Measurements from ENCODE around the gene ELMO1. TPM values are rescaled to one million over a fixed set of nuclear protein-coding genes. Genes with fewer than 3 reads are reported as not detected.

The ELMO1 gene
- total RNA-seq, 2 experiments from 2014 or later = 72.8 to 75.3 TPM

GRCh38 chr7:37071124-37071523, 377.5 kb downstream of the ELMO1 start:
- Mint-ChIP-seq H3K4me1 (ENCODE audit: low read depth) (peaks cover 59% of the 10 kb centered on the region), H3K36me3 (ENCODE audit: low read depth) (peaks cover 31% of the 10 kb centered on the region), H3K27ac (peak overlapping the region; percentile 51), H3K9me3 (peaks cover 5% of the 10 kb centered on the region), H3K27me3 (no peaks in the 10 kb centered on the region), H3K4me3 (no peak overlapping the region)
- no peak for TF ChIP-seq CTCF (IDR thresholded peaks at IDR 0.05)
- no peak for ATAC-seq
- POLR2A ChIA-PET = no interaction called here
- CTCF ChIA-PET = interaction anchor here (0.8 to 1.2 kb wide), 3 partner anchors 30 to 111 kb away, joined by 3 to 4 read pairs (median 3); no protein-coding TSS in a partner anchor
- intact Hi-C loops (cut with micrococcal nuclease) = no loop called here
- no peak for DNase-seq

GRCh38 chr7:37070471-37070870, 378.2 kb downstream of the ELMO1 start:
- TF ChIP-seq CTCF (IDR thresholded peaks at IDR 0.05) = no peak
- H3K27me3 Mint-ChIP-seq = no peaks in the 10 kb centered on the region
- peak overlapping the region; percentile 51 for H3K27ac Mint-ChIP-seq
- peaks cover 33% of the 10 kb centered on the region for H3K36me3 Mint-ChIP-seq (ENCODE audit: low read depth)
- intact Hi-C loops (cut with micrococcal nuclease) = no loop called here
- ATAC-seq (no peak), DNase-seq (no peak)
- ChIA-PET CTCF (interaction anchor here (1.2 kb wide), 1 partner anchor 84 kb away, joined by 3 read pairs; no protein-coding TSS in a partner anchor), POLR2A (interaction anchor here (0.6 to 0.7 kb wide), 2 partner anchors 52 to 337 kb away, joined by 3 read pairs; no protein-coding TSS in a partner anchor)
- peaks cover 5% of the 10 kb centered on the region for H3K9me3 Mint-ChIP-seq
- no peak overlapping the region for H3K4me3 Mint-ChIP-seq
- H3K4me1 Mint-ChIP-seq (ENCODE audit: low read depth) = peaks cover 61% of the 10 kb centered on the region

- no peaks in the 10 kb centered on the region for H3K27me3 Mint-ChIP-seq
- peaks cover 8% of the 10 kb centered on the region for H3K9me3 Mint-ChIP-seq
- intact Hi-C loops (cut with micrococcal nuclease) = no loop called here
- H3K27ac Mint-ChIP-seq = peak overlapping the region; percentile 51
- ATAC-seq (no peak), DNase-seq (no peak)
- no peak for TF ChIP-seq CTCF (IDR thresholded peaks at IDR 0.05)
- CTCF ChIA-PET = interaction anchor here (1.2 to 1.3 kb wide), 2 partner anchors 47 to 84 kb away, joined by 3 to 4 read pairs; no protein-coding TSS in a partner anchor
- no peak overlapping the region for H3K4me3 Mint-ChIP-seq
- peaks cover 37% of the 10 kb centered on the region for H3K36me3 Mint-ChIP-seq (ENCODE audit: low read depth)
- H3K4me1 Mint-ChIP-seq (ENCODE audit: low read depth) = peaks cover 66% of the 10 kb centered on the region
- POLR2A ChIA-PET = interaction anchor here (0.6 to 0.7 kb wide), 2 partner anchors 51 to 337 kb away, joined by 3 read pairs; no protein-coding TSS in a partner anchor
Measured at GRCh38 chr7:37070031-37070430, 378.6 kb downstream of the ELMO1 start.

- CTCF ChIA-PET = interaction anchor here (1.3 kb wide), 1 partner anchor 47 kb away, joined by 4 read pairs; no protein-coding TSS in a partner anchor
- Mint-ChIP-seq H3K27ac (peak overlapping the region; percentile 76), H3K4me3 (no peak overlapping the region), H3K27me3 (no peaks in the 10 kb centered on the region), H3K9me3 (peaks cover 8% of the 10 kb centered on the region), H3K4me1 (ENCODE audit: low read depth) (peaks cover 63% of the 10 kb centered on the region), H3K36me3 (ENCODE audit: low read depth) (peaks cover 40% of the 10 kb centered on the region)
- intact Hi-C loops (cut with micrococcal nuclease) = no loop called here
- DNase-seq (no peak), ATAC-seq (no peak)
- POLR2A ChIA-PET = no interaction called here
- no peak for TF ChIP-seq CTCF (IDR thresholded peaks at IDR 0.05)
Measured at GRCh38 chr7:37069336-37069735, 379.3 kb downstream of the ELMO1 start.

- H3K27ac Mint-ChIP-seq = peak overlapping the region; percentile 76
- intact Hi-C loops (cut with micrococcal nuclease) = no loop called here
- peaks cover 40% of the 10 kb centered on the region for H3K36me3 Mint-ChIP-seq (ENCODE audit: low read depth)
- no peak overlapping the region for H3K4me3 Mint-ChIP-seq
- peaks cover 8% of the 10 kb centered on the region for H3K9me3 Mint-ChIP-seq
- peaks cover 63% of the 10 kb centered on the region for H3K4me1 Mint-ChIP-seq (ENCODE audit: low read depth)
- CTCF ChIA-PET = interaction anchor here (1.3 kb wide), 1 partner anchor 48 kb away, joined by 4 read pairs; no protein-coding TSS in a partner anchor
- ATAC-seq = no peak
- TF ChIP-seq CTCF (IDR thresholded peaks at IDR 0.05) = no peak
- H3K27me3 Mint-ChIP-seq = no peaks in the 10 kb centered on the region
- POLR2A ChIA-PET = no interaction called here
- DNase-seq = no peak
Measured at GRCh38 chr7:37068902-37069301, 379.8 kb downstream of the ELMO1 start.
